ENCODE results near the gene ORMDL3.

DNA sequence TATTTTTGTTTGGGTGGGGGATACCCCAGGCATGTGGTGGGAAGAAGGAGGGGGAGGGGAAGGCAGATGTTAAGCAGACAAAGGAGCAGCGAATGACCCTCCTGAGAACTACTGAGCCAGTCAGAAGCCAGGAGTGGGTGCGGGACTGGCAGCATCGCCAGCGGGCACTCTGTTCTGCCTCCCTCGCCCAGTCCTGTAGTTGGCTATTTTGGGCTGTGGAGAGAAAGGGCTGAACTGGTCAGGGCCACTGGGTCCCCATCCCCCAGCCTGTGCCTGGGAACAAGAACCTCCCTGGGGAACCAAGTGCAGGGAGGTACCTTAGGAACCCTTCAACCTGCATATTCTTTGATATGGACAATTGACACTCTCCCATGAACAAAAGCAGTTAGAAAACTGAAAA lies 6.5 kb upstream of the ORMDL3 start:
- TF ChIP-seq, protein P1, sequence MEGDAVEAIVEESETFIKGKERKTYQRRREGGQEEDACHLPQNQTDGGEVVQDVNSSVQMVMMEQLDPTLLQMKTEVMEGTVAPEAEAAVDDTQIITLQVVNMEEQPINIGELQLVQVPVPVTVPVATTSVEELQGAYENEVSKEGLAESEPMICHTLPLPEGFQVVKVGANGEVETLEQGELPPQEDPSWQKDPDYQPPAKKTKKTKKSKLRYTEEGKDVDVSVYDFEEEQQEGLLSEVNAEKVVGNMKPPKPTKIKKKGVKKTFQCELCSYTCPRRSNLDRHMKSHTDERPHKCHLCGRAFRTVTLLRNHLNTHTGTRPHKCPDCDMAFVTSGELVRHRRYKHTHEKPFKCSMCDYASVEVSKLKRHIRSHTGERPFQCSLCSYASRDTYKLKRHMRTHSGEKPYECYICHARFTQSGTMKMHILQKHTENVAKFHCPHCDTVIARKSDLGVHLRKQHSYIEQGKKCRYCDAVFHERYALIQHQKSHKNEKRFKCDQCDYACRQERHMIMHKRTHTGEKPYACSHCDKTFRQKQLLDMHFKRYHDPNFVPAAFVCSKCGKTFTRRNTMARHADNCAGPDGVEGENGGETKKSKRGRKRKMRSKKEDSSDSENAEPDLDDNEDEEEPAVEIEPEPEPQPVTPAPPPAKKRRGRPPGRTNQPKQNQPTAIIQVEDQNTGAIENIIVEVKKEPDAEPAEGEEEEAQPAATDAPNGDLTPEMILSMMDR (IDR thresholded peaks at IDR 0.05): no peak
- TF ChIP-seq, protein P2, sequence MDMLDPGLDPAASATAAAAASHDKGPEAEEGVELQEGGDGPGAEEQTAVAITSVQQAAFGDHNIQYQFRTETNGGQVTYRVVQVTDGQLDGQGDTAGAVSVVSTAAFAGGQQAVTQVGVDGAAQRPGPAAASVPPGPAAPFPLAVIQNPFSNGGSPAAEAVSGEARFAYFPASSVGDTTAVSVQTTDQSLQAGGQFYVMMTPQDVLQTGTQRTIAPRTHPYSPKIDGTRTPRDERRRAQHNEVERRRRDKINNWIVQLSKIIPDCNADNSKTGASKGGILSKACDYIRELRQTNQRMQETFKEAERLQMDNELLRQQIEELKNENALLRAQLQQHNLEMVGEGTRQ (CRISPR knock-in tag; IDR thresholded peaks at IDR 0.05): no peak
- TF ChIP-seq FOXK1 (CRISPR knock-in tag; IDR thresholded peaks at IDR 0.05) (no peak), MAX (CRISPR knock-in tag; IDR thresholded peaks at IDR 0.05) (no peak), E2F5 (CRISPR knock-in tag; IDR thresholded peaks at IDR 0.05) (no peak), FOXJ3 (CRISPR knock-in tag; IDR thresholded peaks at IDR 0.05; ENCODE audit: borderline replicate concordance) (no peak), USF1 (CRISPR knock-in tag; IDR thresholded peaks at IDR 0.05) (no peak)
- TF ChIP-seq, protein P3, sequence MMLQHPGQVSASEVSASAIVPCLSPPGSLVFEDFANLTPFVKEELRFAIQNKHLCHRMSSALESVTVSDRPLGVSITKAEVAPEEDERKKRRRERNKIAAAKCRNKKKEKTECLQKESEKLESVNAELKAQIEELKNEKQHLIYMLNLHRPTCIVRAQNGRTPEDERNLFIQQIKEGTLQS (CRISPR knock-in tag; conservative IDR thresholded peaks at IDR 0.05): no peak

Data from WTC11 (cell line).